ENCODE measurements around the gene BEST3.

DNA sequence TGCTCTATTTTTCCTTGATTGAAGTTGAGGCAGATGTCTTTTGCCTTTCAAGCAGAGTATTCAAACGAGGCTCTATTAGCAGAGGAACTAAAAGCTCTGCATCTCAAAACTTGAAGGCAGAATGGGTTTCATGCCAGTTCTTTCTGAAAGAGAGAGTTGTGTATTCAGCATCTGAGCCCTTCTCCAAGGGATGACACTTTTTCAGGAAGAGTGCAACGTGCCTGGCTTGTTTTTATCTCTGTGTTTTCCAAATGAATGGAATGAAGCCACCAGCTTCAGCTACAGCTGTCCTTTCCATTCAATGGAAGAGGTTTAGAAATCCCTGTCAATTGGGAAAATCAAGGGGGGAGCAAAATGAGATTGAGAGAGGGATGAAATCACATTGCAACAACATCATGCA lies 14.6 kb downstream of the BEST3 start:
- TF ChIP-seq, protein P1, sequence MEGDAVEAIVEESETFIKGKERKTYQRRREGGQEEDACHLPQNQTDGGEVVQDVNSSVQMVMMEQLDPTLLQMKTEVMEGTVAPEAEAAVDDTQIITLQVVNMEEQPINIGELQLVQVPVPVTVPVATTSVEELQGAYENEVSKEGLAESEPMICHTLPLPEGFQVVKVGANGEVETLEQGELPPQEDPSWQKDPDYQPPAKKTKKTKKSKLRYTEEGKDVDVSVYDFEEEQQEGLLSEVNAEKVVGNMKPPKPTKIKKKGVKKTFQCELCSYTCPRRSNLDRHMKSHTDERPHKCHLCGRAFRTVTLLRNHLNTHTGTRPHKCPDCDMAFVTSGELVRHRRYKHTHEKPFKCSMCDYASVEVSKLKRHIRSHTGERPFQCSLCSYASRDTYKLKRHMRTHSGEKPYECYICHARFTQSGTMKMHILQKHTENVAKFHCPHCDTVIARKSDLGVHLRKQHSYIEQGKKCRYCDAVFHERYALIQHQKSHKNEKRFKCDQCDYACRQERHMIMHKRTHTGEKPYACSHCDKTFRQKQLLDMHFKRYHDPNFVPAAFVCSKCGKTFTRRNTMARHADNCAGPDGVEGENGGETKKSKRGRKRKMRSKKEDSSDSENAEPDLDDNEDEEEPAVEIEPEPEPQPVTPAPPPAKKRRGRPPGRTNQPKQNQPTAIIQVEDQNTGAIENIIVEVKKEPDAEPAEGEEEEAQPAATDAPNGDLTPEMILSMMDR (IDR thresholded peaks at IDR 0.05; ENCODE audit: poor library complexity, severe bottlenecking): no peak
- TF ChIP-seq, protein P2, sequence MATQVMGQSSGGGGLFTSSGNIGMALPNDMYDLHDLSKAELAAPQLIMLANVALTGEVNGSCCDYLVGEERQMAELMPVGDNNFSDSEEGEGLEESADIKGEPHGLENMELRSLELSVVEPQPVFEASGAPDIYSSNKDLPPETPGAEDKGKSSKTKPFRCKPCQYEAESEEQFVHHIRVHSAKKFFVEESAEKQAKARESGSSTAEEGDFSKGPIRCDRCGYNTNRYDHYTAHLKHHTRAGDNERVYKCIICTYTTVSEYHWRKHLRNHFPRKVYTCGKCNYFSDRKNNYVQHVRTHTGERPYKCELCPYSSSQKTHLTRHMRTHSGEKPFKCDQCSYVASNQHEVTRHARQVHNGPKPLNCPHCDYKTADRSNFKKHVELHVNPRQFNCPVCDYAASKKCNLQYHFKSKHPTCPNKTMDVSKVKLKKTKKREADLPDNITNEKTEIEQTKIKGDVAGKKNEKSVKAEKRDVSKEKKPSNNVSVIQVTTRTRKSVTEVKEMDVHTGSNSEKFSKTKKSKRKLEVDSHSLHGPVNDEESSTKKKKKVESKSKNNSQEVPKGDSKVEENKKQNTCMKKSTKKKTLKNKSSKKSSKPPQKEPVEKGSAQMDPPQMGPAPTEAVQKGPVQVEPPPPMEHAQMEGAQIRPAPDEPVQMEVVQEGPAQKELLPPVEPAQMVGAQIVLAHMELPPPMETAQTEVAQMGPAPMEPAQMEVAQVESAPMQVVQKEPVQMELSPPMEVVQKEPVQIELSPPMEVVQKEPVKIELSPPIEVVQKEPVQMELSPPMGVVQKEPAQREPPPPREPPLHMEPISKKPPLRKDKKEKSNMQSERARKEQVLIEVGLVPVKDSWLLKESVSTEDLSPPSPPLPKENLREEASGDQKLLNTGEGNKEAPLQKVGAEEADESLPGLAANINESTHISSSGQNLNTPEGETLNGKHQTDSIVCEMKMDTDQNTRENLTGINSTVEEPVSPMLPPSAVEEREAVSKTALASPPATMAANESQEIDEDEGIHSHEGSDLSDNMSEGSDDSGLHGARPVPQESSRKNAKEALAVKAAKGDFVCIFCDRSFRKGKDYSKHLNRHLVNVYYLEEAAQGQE (IDR thresholded peaks at IDR 0.05; ENCODE audit: borderline replicate concordance): no peak
- TF ChIP-seq POLR2AphosphoS5 (IDR thresholded peaks at IDR 0.05) (no peak), EP300 (conservative IDR thresholded peaks at IDR 0.05; ENCODE audit: poor library complexity, severe bottlenecking) (no peak), TAF1 (IDR thresholded peaks at IDR 0.05; ENCODE audit: low read depth) (no peak)

All from neural cell (in vitro differentiated cells).